A673 (cell line): ENCODE data around the gene EHD3.

Source experiments
- CTCF ChIP-seq: fragments of 300-800, 200-600 bp; sonication (generic); conservative IDR thresholded peaks from 2 replicates; pipeline ENCODE4 v1.5.1; 2017; ENCODE audit warnings: low read depth, mild to moderate bottlenecking, antibody characterized with exemption, low read length, moderate library complexity, mixed read lengths
- EZH2 ChIP-seq: fragments of 200-600 bp; sonication (generic); IDR thresholded peaks from 2 replicates; pipeline ENCODE4 v1.6.1; 2017; ENCODE audit warnings: borderline replicate concordance, low read depth, mild to moderate bottlenecking, mixed read lengths, antibody characterized with exemption, low read length; ENCODE audit not compliant: poor library complexity, severe bottlenecking

GRCh38 chr2:31254237-31255203 is 20.6 kb downstream of the EHD3 start:
- TF ChIP-seq CTCF = no peak
- TF ChIP-seq EZH2 = no peak
